NCI-H1417 treated with DMSO at 0.1 percent for 48 hours (cell line): ENCODE data around the gene TYW1.
"Not testable (repeated sequence)": the region's sequence is repeated elsewhere in the genome, so short reads cannot be mapped to it uniquely, and the experiment has no call there.

Experiments
- DNase-seq: peaks from one replicate; lab custom pipeline; 2025; lab: John Stamatoyannopoulos, UW

The TYW1 gene

GRCh38 chr7:67251986-67252558 is 255.4 kb downstream of the TYW1 start:
- DNase-seq: no peak

DNA sequence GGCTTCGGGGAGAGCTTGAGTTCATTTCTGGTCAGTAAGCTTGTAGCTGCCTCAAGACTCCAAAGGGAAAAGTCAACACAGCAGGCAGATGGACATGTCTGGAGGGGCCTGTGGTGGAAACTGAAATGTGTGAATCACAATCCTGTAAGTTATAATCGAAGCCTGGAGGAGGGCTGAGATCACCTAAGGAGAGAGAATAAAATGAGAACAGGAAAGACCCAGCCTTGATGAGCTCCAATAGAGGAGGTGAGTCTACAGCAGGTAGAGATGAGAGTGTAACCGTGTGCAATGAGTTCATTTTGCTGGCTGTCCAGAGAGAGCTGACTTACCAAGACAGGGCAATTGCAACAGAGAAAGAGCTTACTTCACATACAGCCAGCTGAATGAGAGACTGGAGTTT is 258.4 kb downstream of the TYW1 start:
- not testable (repeated sequence) for DNase-seq

- not testable (repeated sequence) for DNase-seq
These were observed 261.1 kb downstream of the TYW1 start for GRCh38 chr7:67257779-67258178.

DNA sequence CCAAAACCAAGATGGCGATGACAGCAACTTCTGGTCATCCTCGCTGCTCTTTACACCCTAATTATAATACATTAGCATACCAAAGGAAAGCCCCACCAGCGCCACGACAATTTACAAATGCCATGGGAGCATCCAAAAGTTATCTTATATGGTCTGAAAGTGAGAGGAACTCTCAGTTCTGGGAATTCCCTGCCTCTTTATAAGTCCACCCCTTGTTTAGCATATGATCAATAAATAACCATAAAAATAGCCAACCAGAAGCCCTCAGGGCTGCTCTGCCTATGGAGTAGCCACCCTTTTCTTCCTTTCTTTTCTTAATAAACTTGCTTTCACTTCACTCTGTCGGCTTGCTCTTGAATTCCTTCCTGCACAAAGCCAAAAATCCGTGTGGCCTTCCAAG is 262.7 kb downstream of the TYW1 start:
- not testable (repeated sequence) for DNase-seq

GRCh38 chr7:67260166-67260586 is 263.5 kb downstream of the TYW1 start:
- not testable (repeated sequence) for DNase-seq

- not testable (repeated sequence) for DNase-seq
These were observed 267.4 kb downstream of the TYW1 start for GRCh38 chr7:67264000-67264399.

DNA sequence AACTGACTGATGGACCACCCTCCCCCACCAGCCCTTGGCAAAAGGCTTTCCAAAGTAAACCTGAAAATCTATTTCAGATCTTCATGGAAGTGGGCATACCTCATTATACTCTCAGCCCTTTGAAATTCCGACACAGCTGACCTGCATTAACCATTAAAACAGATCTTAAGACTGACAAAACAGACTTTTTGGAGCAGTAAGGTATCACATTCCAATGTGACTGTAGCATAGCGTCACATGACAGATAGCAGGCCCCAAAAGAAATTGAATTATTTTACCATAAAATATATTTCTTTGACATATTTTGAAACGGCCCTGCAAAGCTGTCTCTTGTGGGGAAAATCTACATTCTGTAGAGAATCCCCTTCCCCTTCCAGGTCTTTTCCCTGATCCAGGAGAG is 269.4 kb downstream of the TYW1 start:
- DNase-seq: not testable (repeated sequence)

GRCh38 chr7:67267914-67268313 is 271.3 kb downstream of the TYW1 start:
- DNase-seq: no peak

GRCh38 chr7:67269916-67270315 is 273.3 kb downstream of the TYW1 start:
- not testable (repeated sequence) for DNase-seq
